ENCODE measurements around the gene MMP21.

The MMP21 gene

DNA sequence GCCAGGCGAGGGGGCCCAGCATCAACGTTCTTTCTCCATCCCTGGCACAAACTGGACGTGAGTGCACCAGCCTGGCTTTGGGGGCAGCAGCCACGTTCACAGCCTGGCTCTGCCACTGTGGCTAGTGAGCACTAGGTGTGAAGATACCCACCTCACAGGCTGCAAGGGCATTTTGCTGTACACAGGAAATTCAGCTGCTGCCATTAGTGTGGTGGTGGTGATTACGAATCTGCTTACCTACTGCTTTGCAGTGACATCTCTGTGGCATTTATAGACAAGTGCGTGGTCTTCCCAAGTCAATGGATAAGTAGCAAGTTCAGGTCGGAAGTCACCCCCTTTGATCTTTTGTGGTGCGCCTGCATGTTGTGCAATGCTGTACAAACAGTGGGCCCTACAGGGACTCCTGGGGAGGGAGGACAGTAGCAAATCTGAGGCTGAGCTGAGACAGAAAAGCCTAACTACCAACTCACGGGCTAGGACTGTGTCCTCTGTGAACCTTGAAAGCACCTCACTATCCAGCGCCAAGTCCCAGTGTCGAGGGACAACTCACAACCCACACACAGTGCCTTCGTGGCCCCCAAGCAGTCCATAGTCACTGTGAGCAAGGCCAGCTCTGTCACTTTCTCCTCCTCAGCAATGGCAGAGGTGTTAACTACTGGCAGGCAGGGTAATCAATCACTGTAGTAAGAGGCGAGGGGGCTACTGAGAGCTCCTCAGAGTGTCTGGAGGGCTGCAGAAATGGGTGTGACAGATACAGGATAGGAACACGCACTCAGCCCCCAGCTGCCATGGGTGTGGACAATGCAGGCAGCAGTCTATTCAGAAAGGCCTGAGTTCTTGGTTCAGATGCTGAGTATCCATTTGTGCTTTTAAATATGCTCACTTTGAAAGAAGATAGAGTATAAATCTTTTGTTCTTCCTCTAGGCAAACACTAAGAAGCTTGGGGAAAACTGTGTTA, 17.0 kb upstream of the MMP21 start:
- Histone ChIP-seq H4K20me1 (ENCODE audit: insufficient read depth, low read length) (no peaks in the 10 kb centered on the region), H3K9me3 (ENCODE audit: insufficient read depth, low read length, severe bottlenecking) (no peaks in the 10 kb centered on the region), H3K4me1 (ENCODE audit: insufficient read depth, low read length) (no peaks in the 10 kb centered on the region), H3K9ac (ENCODE audit: low read depth, low read length) (no peak overlapping the region), H3K79me2 (ENCODE audit: insufficient read depth, low read length) (no peaks in the 10 kb centered on the region), H3K4me2 (ENCODE audit: insufficient read depth, low read length) (no peak overlapping the region), H3K36me3 (ENCODE audit: insufficient read depth, low read length) (peaks cover 67% of the 10 kb centered on the region), H3K27ac (ENCODE audit: low read length) (no peak overlapping the region), H3K4me3 (ENCODE audit: low read depth in 1 of 2, low read length in 2 of 2) (no peak overlapping the region), H3K27me3 (ENCODE audit: insufficient read depth, low read length, poor library complexity) (no peaks in the 10 kb centered on the region), H2AFZ (ENCODE audit: low read depth, low read length) (no peak overlapping the region)
- TF ChIP-seq CTCF (IDR thresholded peaks at IDR 0.05; ENCODE audit: borderline replicate concordance, extremely low read depth, low read length, poor library complexity, severe bottlenecking) (no peak), EZH2 (IDR thresholded peaks at IDR 0.05; ENCODE audit: borderline replicate concordance, low read depth, low read length, severe bottlenecking) (no peak)
- DNase-seq (no peak), ATAC-seq (ENCODE audit: insufficient read depth, low read depth) (no peak)

DNA sequence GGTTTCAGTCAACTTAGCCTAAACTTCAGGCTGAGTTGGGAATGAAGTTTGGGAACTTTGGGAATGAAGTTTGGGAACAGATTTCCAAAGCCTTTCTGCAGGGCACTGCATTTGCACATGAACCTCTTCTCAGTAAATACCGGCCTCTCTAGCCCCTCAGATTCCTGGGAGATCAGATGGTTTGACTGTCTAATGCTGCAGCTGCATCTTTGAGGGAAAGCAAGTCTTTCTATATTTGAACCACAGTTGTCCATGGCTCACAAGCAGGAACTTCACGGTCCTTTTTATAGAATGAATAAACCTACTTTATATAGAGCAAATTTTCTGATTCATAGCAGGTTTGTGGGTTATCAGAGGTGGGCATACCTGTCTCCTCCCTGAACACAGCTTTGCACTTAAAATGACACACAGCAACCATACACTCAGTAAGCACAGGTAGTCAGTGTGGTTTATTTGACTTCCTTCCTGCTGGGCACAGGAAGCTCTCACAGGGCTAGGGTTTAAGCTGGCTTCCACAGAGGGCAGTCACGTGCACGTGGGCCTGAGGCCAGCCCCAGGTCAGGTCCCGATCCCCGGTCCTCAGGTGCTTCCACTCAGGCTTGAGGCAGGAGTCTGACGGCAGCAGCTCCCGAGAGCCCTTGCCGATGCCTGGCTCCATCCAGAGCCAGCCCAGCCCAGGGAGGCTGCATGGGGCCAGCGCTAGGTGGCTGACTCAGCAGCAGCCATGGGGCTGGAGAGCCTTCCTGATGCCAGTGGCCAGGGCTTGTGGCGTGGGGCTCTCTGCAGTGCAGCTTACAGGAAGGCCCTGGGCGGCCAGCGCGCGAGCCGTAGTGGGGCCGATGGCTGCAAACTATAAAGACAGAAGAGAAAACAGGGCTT, 12.8 kb upstream of the MMP21 start:
- Histone ChIP-seq H3K9me3 (ENCODE audit: insufficient read depth, low read length, severe bottlenecking) (no peaks in the 10 kb centered on the region), H3K4me2 (ENCODE audit: insufficient read depth, low read length) (no peak overlapping the region), H3K4me1 (ENCODE audit: insufficient read depth, low read length) (no peaks in the 10 kb centered on the region), H3K4me3 (ENCODE audit: low read depth in 1 of 2, low read length in 2 of 2) (no peak overlapping the region), H3K27ac (ENCODE audit: low read length) (no peak overlapping the region), H3K9ac (ENCODE audit: low read depth, low read length) (no peak overlapping the region), H3K27me3 (ENCODE audit: insufficient read depth, low read length, poor library complexity) (no peaks in the 10 kb centered on the region), H2AFZ (ENCODE audit: low read depth, low read length) (no peak overlapping the region), H3K79me2 (ENCODE audit: insufficient read depth, low read length) (no peaks in the 10 kb centered on the region), H3K36me3 (ENCODE audit: insufficient read depth, low read length) (peaks cover 37% of the 10 kb centered on the region), H4K20me1 (ENCODE audit: insufficient read depth, low read length) (no peaks in the 10 kb centered on the region)
- TF ChIP-seq CTCF (IDR thresholded peaks at IDR 0.05; ENCODE audit: borderline replicate concordance, extremely low read depth, low read length, poor library complexity, severe bottlenecking) = no peak
- no peak for TF ChIP-seq EZH2 (IDR thresholded peaks at IDR 0.05; ENCODE audit: borderline replicate concordance, low read depth, low read length, severe bottlenecking)
- DNase-seq (no peak), ATAC-seq (ENCODE audit: insufficient read depth, low read depth) (no peak)

- no peaks in the 10 kb centered on the region for H4K20me1 ChIP-seq (ENCODE audit: insufficient read depth, low read length)
- no peak overlapping the region for H3K9ac ChIP-seq (ENCODE audit: low read depth, low read length)
- no peak for DNase-seq
- no peaks in the 10 kb centered on the region for H3K27me3 ChIP-seq (ENCODE audit: insufficient read depth, low read length, poor library complexity)
- H3K4me3 ChIP-seq (ENCODE audit: low read depth in 1 of 2, low read length in 2 of 2) = no peak overlapping the region
- H3K79me2 ChIP-seq (ENCODE audit: insufficient read depth, low read length) = no peaks in the 10 kb centered on the region
- no peak for ATAC-seq (ENCODE audit: insufficient read depth, low read depth)
- no peaks in the 10 kb centered on the region for H3K4me1 ChIP-seq (ENCODE audit: insufficient read depth, low read length)
- H3K4me2 ChIP-seq (ENCODE audit: insufficient read depth, low read length) = no peak overlapping the region
- peaks cover 20% of the 10 kb centered on the region for H3K36me3 ChIP-seq (ENCODE audit: insufficient read depth, low read length)
- no peak overlapping the region for H3K27ac ChIP-seq (ENCODE audit: low read length)
- TF ChIP-seq EZH2 (IDR thresholded peaks at IDR 0.05; ENCODE audit: borderline replicate concordance, low read depth, low read length, severe bottlenecking) (no peak), CTCF (IDR thresholded peaks at IDR 0.05; ENCODE audit: borderline replicate concordance, extremely low read depth, low read length, poor library complexity, severe bottlenecking) (no peak)
- H3K9me3 ChIP-seq (ENCODE audit: insufficient read depth, low read length, severe bottlenecking) = no peaks in the 10 kb centered on the region
- no peak overlapping the region for H2AFZ ChIP-seq (ENCODE audit: low read depth, low read length)
These were observed 10.2 kb upstream of the MMP21 start for GRCh38 chr10:125785791-125786190.

Measured in DND-41 (cell line).